ENCODE measurements around the gene RPL38. TPM values are rescaled to one million over a fixed set of nuclear protein-coding genes. Genes with fewer than 3 reads are reported as not detected.

The RPL38 gene
- total RNA-seq, 2 experiments from 2014 or later, result 2,305 to 2,531 TPM

DNA sequence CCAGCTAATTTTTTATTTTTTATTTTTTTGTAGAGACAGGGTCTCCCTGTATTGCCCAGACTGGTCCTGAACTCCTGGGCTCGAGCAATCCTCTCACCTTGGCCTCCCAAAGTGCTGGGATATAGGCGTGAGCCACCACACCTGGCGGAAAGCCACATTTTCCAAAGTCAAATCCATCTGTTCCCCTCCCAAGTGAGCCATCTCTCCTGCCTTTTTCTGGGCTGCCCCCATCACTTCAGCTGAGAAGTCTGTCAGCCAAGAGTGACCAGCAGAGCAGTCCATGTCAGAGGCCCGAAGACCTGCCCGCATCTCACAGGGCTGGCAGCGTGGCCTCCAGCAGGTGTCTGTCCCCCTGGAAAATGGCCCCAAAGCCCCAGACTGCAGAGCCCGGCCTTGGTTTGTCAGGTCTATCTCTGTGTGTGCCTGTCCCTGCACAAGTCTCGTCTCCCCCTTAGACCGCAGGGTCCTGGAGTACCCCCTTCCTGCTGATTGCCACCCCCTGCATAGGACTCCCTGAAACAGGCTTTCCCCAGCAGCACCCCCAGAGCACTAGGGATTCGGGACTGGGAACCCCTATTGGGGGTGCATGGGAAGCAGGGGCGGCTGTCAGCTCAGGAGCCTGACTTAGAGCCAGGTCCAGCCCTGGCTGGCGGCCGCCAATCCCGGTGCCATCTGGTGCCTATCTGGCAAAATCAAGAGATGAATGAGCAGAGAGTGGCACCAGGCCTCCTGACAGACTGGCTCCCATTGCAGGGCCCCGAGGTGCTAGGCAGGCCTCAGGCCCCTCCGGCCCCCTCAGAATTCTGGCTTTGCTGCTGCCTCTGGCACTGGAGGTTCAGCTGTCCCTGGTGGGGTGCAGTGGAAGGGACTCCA lies 17.7 kb downstream of the RPL38 start:
- Histone ChIP-seq H3K9me3 (ENCODE audit: control insufficient read depth in 1 of 2, insufficient read depth in 1 of 2, low read length in 2 of 2) (no peaks in the 10 kb centered on the region), H3K27me3 (ENCODE audit: control insufficient read depth in 1 of 2, insufficient read depth in 2 of 2, low read length in 2 of 2) (no peaks in the 10 kb centered on the region), H3K27ac (ENCODE audit: low read depth in 1 of 2, low read length in 2 of 2) (no peak overlapping the region), H3K36me3 (ENCODE audit: insufficient read depth, low read length) (peaks cover 39% of the 10 kb centered on the region), H3K4me1 (ENCODE audit: insufficient read depth, low read length) (peaks cover 2% of the 10 kb centered on the region), H3K4me3 (ENCODE audit: low read length) (no peak overlapping the region)
- Mint-ChIP-seq H3K27me3 (no peaks in the 10 kb centered on the region), H3K4me3 (no peak overlapping the region), H3K4me1 (ENCODE audit: low read depth) (no peaks in the 10 kb centered on the region), H3K9me3 (no peaks in the 10 kb centered on the region), H3K27ac (no peak overlapping the region), H3K36me3 (ENCODE audit: low read depth) (peaks cover 19% of the 10 kb centered on the region)
- ChIA-PET CTCF (no interaction called here), POLR2A (interaction anchor here (0.6 to 1.4 kb wide), 2 partner anchors 8 to 243 kb away, joined by 3 to 4 read pairs; partner anchors contain the start of gene TTYH2)
- no peak for DNase-seq
- no peak for TF ChIP-seq CTCF (IDR thresholded peaks at IDR 0.05)
- intact Hi-C loops (cut with DNase I, micrococcal nuclease), result no loop called here
- no peak for ATAC-seq (ENCODE audit: poor library complexity)

GRCh38 chr17:74222399-74222798 lies 18.9 kb downstream of the RPL38 start:
- H3K4me1 Mint-ChIP-seq (ENCODE audit: low read depth), result no peaks in the 10 kb centered on the region
- no peak for DNase-seq
- H3K9me3 ChIP-seq (ENCODE audit: control insufficient read depth in 1 of 2, insufficient read depth in 1 of 2, low read length in 2 of 2), result no peaks in the 10 kb centered on the region
- CTCF ChIA-PET, result no interaction called here
- no peaks in the 10 kb centered on the region for H3K9me3 Mint-ChIP-seq
- no peaks in the 10 kb centered on the region for H3K27me3 ChIP-seq (ENCODE audit: control insufficient read depth in 1 of 2, insufficient read depth in 2 of 2, low read length in 2 of 2)
- no peak overlapping the region for H3K4me3 ChIP-seq (ENCODE audit: low read length)
- POLR2A ChIA-PET, result interaction anchor here (1.4 kb wide), 1 partner anchor 9 kb away, joined by 4 read pairs; the partner anchor contains the start of gene TTYH2
- peaks cover 18% of the 10 kb centered on the region for H3K36me3 Mint-ChIP-seq (ENCODE audit: low read depth)
- no peak overlapping the region for H3K27ac Mint-ChIP-seq
- no peak for ATAC-seq (ENCODE audit: poor library complexity)
- no peaks in the 10 kb centered on the region for H3K4me1 ChIP-seq (ENCODE audit: insufficient read depth, low read length)
- H3K27me3 Mint-ChIP-seq, result no peaks in the 10 kb centered on the region
- intact Hi-C loops (cut with DNase I, micrococcal nuclease), result no loop called here
- no peak overlapping the region for H3K4me3 Mint-ChIP-seq
- no peak for TF ChIP-seq CTCF (IDR thresholded peaks at IDR 0.05)
- H3K36me3 ChIP-seq (ENCODE audit: insufficient read depth, low read length), result peaks cover 35% of the 10 kb centered on the region
- H3K27ac ChIP-seq (ENCODE audit: low read depth in 1 of 2, low read length in 2 of 2), result no peak overlapping the region

GRCh38 chr17:74223901-74224300 lies 20.4 kb downstream of the RPL38 start:
- H3K4me3 ChIP-seq (ENCODE audit: low read length), result no peak overlapping the region
- Mint-ChIP-seq H3K36me3 (ENCODE audit: low read depth) (peaks cover 25% of the 10 kb centered on the region), H3K27me3 (no peaks in the 10 kb centered on the region), H3K4me1 (ENCODE audit: low read depth) (no peaks in the 10 kb centered on the region), H3K9me3 (no peaks in the 10 kb centered on the region), H3K27ac (no peak overlapping the region), H3K4me3 (no peak overlapping the region)
- ChIA-PET CTCF (no interaction called here), POLR2A (no interaction called here)
- no peak for TF ChIP-seq CTCF (IDR thresholded peaks at IDR 0.05)
- ATAC-seq (ENCODE audit: poor library complexity) (no peak), DNase-seq (no peak)
- H3K36me3 ChIP-seq (ENCODE audit: insufficient read depth, low read length), result peaks cover 32% of the 10 kb centered on the region
- no peaks in the 10 kb centered on the region for H3K4me1 ChIP-seq (ENCODE audit: insufficient read depth, low read length)
- H3K27me3 ChIP-seq (ENCODE audit: control insufficient read depth in 1 of 2, insufficient read depth in 2 of 2, low read length in 2 of 2), result no peaks in the 10 kb centered on the region
- no peaks in the 10 kb centered on the region for H3K9me3 ChIP-seq (ENCODE audit: control insufficient read depth in 1 of 2, insufficient read depth in 1 of 2, low read length in 2 of 2)
- H3K27ac ChIP-seq (ENCODE audit: low read depth in 1 of 2, low read length in 2 of 2), result no peak overlapping the region
- intact Hi-C loops (cut with DNase I, micrococcal nuclease), result no loop called here

Measured in CD4-positive, alpha-beta T cell (primary cell).